ENCODE measurements around the gene NXN. TPM values are rescaled to one million over a fixed set of nuclear protein-coding genes. Genes with fewer than 3 reads are reported as not detected.

The NXN gene
- polyA plus RNA-seq, 1 donor from 2014 or later, result 14.8 TPM

DNA sequence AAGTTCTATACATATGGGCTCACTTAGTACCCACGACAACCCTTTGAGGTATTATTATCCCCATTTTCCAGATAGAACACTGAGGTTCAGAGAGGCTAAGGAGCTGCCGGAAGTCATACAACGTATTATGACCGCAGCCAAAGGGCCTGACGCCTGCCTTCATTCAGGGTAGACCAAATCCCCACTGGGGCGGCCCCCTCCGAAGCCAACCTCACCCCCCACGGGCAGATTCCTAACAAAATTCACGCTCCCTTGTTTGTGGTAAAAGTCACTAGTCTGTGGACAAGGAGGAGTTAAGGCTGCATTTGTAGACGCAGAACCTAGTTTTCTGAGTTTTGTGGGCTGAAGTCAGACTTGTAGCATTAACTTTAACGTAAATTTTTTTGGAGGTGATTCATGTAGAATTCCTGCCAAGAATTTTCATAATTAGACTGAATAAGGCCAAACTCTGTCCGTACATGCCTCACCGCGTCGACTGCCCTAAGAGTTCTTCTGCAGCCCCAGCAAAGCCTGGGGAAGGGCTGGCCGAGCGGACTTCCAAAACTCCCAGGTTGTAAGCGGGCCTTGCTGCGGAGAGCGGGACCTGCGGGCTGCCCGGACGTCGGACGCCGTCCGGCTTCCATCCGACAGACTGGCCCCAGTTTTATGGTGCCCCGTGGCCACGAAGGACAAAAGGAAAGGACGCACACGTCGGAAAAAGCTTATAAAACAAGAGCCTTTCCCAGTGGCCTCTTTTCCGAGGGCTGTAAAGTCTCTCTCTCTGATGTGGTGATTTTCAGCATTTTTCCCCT is 75.7 kb downstream of the NXN start:
- Histone ChIP-seq H3K4me2 (ENCODE audit: low read length) (no peak overlapping the region), H3K79me2 (replicated peaks; ENCODE audit: insufficient read depth, low read length) (peaks cover 16% of the 10 kb centered on the region), H4K20me1 (ENCODE audit: insufficient read depth) (no peaks in the 10 kb centered on the region), H3K9ac (ENCODE audit: low read length) (no peak overlapping the region), H3K9me2 (ENCODE audit: insufficient read depth, low read length) (no peaks in the 10 kb centered on the region), H2AFZ (ENCODE audit: low read depth, low read length) (no peak overlapping the region), H3F3A (ENCODE audit: insufficient read depth, low read length, poor library complexity, severe bottlenecking) (no peaks in the 10 kb centered on the region), H3K27me3 (ENCODE audit: insufficient read depth, low read depth, low read length) (no peaks in the 10 kb centered on the region), H3K4me3 (ENCODE audit: low read length) (no peak overlapping the region), H3K9me3 (ENCODE audit: low read length) (no peaks in the 10 kb centered on the region), H3K36me3 (ENCODE audit: insufficient read depth, low read length) (no peaks in the 10 kb centered on the region), H3K27ac (ENCODE audit: low read length) (no peak overlapping the region)
- TF ChIP-seq MXI1 (conservative IDR thresholded peaks at IDR 0.05; ENCODE audit: poor library complexity, severe bottlenecking), result no peak
- no peak for TF ChIP-seq RAD21 (conservative IDR thresholded peaks at IDR 0.05)
- TF ChIP-seq, protein P1, sequence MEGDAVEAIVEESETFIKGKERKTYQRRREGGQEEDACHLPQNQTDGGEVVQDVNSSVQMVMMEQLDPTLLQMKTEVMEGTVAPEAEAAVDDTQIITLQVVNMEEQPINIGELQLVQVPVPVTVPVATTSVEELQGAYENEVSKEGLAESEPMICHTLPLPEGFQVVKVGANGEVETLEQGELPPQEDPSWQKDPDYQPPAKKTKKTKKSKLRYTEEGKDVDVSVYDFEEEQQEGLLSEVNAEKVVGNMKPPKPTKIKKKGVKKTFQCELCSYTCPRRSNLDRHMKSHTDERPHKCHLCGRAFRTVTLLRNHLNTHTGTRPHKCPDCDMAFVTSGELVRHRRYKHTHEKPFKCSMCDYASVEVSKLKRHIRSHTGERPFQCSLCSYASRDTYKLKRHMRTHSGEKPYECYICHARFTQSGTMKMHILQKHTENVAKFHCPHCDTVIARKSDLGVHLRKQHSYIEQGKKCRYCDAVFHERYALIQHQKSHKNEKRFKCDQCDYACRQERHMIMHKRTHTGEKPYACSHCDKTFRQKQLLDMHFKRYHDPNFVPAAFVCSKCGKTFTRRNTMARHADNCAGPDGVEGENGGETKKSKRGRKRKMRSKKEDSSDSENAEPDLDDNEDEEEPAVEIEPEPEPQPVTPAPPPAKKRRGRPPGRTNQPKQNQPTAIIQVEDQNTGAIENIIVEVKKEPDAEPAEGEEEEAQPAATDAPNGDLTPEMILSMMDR (IDR thresholded peaks at IDR 0.05; ENCODE audit: poor library complexity, severe bottlenecking), result no peak
- TF ChIP-seq, protein P2, sequence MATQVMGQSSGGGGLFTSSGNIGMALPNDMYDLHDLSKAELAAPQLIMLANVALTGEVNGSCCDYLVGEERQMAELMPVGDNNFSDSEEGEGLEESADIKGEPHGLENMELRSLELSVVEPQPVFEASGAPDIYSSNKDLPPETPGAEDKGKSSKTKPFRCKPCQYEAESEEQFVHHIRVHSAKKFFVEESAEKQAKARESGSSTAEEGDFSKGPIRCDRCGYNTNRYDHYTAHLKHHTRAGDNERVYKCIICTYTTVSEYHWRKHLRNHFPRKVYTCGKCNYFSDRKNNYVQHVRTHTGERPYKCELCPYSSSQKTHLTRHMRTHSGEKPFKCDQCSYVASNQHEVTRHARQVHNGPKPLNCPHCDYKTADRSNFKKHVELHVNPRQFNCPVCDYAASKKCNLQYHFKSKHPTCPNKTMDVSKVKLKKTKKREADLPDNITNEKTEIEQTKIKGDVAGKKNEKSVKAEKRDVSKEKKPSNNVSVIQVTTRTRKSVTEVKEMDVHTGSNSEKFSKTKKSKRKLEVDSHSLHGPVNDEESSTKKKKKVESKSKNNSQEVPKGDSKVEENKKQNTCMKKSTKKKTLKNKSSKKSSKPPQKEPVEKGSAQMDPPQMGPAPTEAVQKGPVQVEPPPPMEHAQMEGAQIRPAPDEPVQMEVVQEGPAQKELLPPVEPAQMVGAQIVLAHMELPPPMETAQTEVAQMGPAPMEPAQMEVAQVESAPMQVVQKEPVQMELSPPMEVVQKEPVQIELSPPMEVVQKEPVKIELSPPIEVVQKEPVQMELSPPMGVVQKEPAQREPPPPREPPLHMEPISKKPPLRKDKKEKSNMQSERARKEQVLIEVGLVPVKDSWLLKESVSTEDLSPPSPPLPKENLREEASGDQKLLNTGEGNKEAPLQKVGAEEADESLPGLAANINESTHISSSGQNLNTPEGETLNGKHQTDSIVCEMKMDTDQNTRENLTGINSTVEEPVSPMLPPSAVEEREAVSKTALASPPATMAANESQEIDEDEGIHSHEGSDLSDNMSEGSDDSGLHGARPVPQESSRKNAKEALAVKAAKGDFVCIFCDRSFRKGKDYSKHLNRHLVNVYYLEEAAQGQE (IDR thresholded peaks at IDR 0.05; ENCODE audit: borderline replicate concordance), result no peak
- no peak for TF ChIP-seq SMC3 (conservative IDR thresholded peaks at IDR 0.05; ENCODE audit: poor library complexity)
- no peak for TF ChIP-seq EP300 (conservative IDR thresholded peaks at IDR 0.05; ENCODE audit: poor library complexity, severe bottlenecking)
- no peak for TF ChIP-seq EZH2 (IDR thresholded peaks at IDR 0.05; ENCODE audit: borderline replicate concordance, insufficient read depth, low read length, poor library complexity, severe bottlenecking)
- TF ChIP-seq TAF1 (IDR thresholded peaks at IDR 0.05; ENCODE audit: low read depth), result no peak
- TF ChIP-seq POLR2AphosphoS5 (IDR thresholded peaks at IDR 0.05), result no peak

DNA sequence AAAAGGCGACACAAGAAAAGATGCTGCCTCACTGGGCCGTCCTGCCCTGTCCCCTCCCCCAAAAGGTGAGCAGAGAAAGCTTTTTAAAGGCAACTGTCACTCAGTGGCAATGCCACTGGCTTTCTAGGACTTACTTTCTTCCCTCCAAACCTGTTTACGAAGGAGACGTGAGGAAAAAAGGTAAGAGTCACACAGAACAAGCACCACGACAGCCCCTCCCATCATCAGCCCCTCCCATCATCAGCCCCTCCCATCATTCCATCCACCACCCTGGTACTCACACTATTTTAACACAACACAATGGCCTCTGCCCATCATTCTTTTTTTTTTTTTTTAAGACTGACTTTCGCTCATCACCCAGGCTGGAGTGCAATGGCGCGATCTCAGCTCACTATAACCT is 77.1 kb downstream of the NXN start:
- H3F3A ChIP-seq (ENCODE audit: insufficient read depth, low read length, poor library complexity, severe bottlenecking), result no peaks in the 10 kb centered on the region
- H3K9me3 ChIP-seq (ENCODE audit: low read length), result no peaks in the 10 kb centered on the region
- H3K36me3 ChIP-seq (ENCODE audit: insufficient read depth, low read length), result no peaks in the 10 kb centered on the region
- no peak overlapping the region for H3K9ac ChIP-seq (ENCODE audit: low read length)
- no peaks in the 10 kb centered on the region for H3K9me2 ChIP-seq (ENCODE audit: insufficient read depth, low read length)
- H3K4me2 ChIP-seq (ENCODE audit: low read length), result no peak overlapping the region
- peaks cover 16% of the 10 kb centered on the region for H3K79me2 ChIP-seq (replicated peaks; ENCODE audit: insufficient read depth, low read length)
- TF ChIP-seq TAF1 (IDR thresholded peaks at IDR 0.05; ENCODE audit: low read depth) (no peak), EZH2 (IDR thresholded peaks at IDR 0.05; ENCODE audit: borderline replicate concordance, insufficient read depth, low read length, poor library complexity, severe bottlenecking) (no peak), SMC3 (conservative IDR thresholded peaks at IDR 0.05; ENCODE audit: poor library complexity) (no peak), POLR2AphosphoS5 (IDR thresholded peaks at IDR 0.05) (no peak), RAD21 (conservative IDR thresholded peaks at IDR 0.05) (no peak), MXI1 (conservative IDR thresholded peaks at IDR 0.05; ENCODE audit: poor library complexity, severe bottlenecking) (no peak), EP300 (conservative IDR thresholded peaks at IDR 0.05; ENCODE audit: poor library complexity, severe bottlenecking) (no peak)
- TF ChIP-seq, protein P2 (IDR thresholded peaks at IDR 0.05; ENCODE audit: borderline replicate concordance), result no peak
- TF ChIP-seq, protein P1 (IDR thresholded peaks at IDR 0.05; ENCODE audit: poor library complexity, severe bottlenecking), result no peak
- H4K20me1 ChIP-seq (ENCODE audit: insufficient read depth), result no peaks in the 10 kb centered on the region
- no peak overlapping the region for H2AFZ ChIP-seq (ENCODE audit: low read depth, low read length)
- no peaks in the 10 kb centered on the region for H3K27me3 ChIP-seq (ENCODE audit: insufficient read depth, low read depth, low read length)
- H3K27ac ChIP-seq (ENCODE audit: low read length), result no peak overlapping the region
- no peak overlapping the region for H3K4me3 ChIP-seq (ENCODE audit: low read length)
